ENCODE results near the gene ATP5F1B.

DNA sequence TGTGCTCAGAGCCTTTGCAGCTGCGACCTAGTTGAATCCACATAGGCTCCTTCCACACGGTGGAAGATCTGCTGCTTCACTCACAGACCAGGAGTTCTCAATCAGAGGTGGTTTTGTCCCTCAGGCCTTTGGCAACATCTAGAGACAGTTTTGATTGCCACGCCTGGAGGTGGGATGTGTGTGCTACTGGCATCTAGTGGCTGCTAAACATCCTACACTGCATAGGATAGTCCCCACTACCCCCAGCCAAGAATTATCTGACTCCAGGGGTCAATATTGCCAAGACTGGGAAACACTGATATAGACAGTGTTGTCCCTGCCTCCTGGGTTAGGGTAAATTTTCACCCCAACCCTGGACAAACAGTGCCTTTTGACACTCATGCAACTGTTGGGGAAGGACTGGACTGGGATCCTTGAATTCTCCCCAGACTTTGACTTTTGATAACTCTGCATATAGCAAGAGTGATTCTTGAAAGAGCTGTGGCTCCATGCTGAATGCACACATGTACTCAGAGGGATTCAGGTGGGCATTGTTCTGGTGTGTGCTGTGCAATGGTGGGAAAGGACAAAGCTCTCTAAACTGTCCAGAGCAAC, 55.5 kb downstream of the ATP5F1B start:
- TF ChIP-seq HDGF (IDR thresholded peaks at IDR 0.05; ENCODE audit: borderline replicate concordance) (no peak), FOXM1 (IDR thresholded peaks at IDR 0.05; ENCODE audit: borderline replicate concordance) (no peak), SUZ12 (IDR thresholded peaks at IDR 0.05) (no peak), BHLHE40 (IDR thresholded peaks at IDR 0.05; ENCODE audit: borderline replicate concordance) (no peak), ELF4 (IDR thresholded peaks at IDR 0.05) (no peak), LEF1 (IDR thresholded peaks at IDR 0.05; ENCODE audit: borderline replicate concordance) (no peak), ZNF384 (IDR thresholded peaks at IDR 0.05) (no peak)

Measured in HEK293T (cell line).